Osteoblast (primary cell): Measurements from ENCODE around the gene APPL1. TPM values are rescaled to one million over a fixed set of nuclear protein-coding genes. Genes with fewer than 3 reads are reported as not detected.

Experiments
- DNase-seq: peaks from one replicate; pipeline ENCODE4 v3.0.0; 2011; ENCODE audit warnings: low spot score, mixed read lengths; ENCODE audit not compliant: insufficient read length; ENCODE audit errors: missing footprints
- H2AFZ ChIP-seq: 2 replicates; pipeline ENCODE4 v1.6.0; 2011; ENCODE audit warnings: mild to moderate bottlenecking, low read length
- H3K27ac ChIP-seq: 2 replicates; pipeline ENCODE4 v1.5.1; 2011; ENCODE audit warnings: mild to moderate bottlenecking, low read depth, low read length, moderate library complexity
- H3K27me3 ChIP-seq: 2 replicates; pipeline ENCODE4 v1.6.0; 2012; ENCODE audit warnings: mild to moderate bottlenecking, control low read depth, inconsistent platforms, low read length, moderate library complexity; ENCODE audit not compliant: insufficient read depth
- H3K36me3 ChIP-seq: 2 replicates; pipeline ENCODE4 v1.5.1; 2011; ENCODE audit warnings: mild to moderate bottlenecking, low read length, control low read depth, moderate library complexity; ENCODE audit not compliant: insufficient read depth
- H3K4me1 ChIP-seq: 2 replicates; pipeline ENCODE4 v1.5.1; 2011; ENCODE audit warnings: mild to moderate bottlenecking, low read length, control low read depth, moderate library complexity; ENCODE audit not compliant: insufficient read depth
- H3K4me2 ChIP-seq: 2 replicates; pipeline ENCODE4 v1.6.0; 2011; ENCODE audit warnings: mild to moderate bottlenecking, low read length; ENCODE audit not compliant: insufficient read depth
- H3K4me3 ChIP-seq: fragments of 200-600 bp; sonication (generic); 3 replicates; pipeline ENCODE4 v1.5.1; 2012; ENCODE audit warnings: mild to moderate bottlenecking, low read length, inconsistent platforms; ENCODE audit not compliant: insufficient read depth
- H3K79me2 ChIP-seq: 2 replicates; pipeline ENCODE4 v1.6.0; 2012; ENCODE audit warnings: mild to moderate bottlenecking, low read length, control low read depth, inconsistent platforms; ENCODE audit not compliant: insufficient read depth
- H3K9me3 ChIP-seq: 2 replicates; pipeline ENCODE4 v1.5.1; 2011; ENCODE audit warnings: low read depth, low read length, control low read depth
- H4K20me1 ChIP-seq: 2 replicates; pipeline ENCODE4 v1.6.0; 2012; ENCODE audit warnings: mild to moderate bottlenecking, low read length, control low read depth; ENCODE audit not compliant: insufficient read depth
- CTCF ChIP-seq: IDR thresholded peaks from 2 replicates; pipeline ENCODE4 v1.5.1; 2011; ENCODE audit warnings: mild to moderate bottlenecking, low read depth, low read length, moderate library complexity; ENCODE audit errors: extremely low read depth
- total RNA-seq: library from RNA; depleted of rRNA; stranded (reverse); fragments of >200 nt; gene quantifications from 2 replicates; pipeline ENCODE4 v1.2.3, GENCODE V29; 2012

Gene APPL1
- total RNA-seq, 1 donor: 53.6 TPM

DNA sequence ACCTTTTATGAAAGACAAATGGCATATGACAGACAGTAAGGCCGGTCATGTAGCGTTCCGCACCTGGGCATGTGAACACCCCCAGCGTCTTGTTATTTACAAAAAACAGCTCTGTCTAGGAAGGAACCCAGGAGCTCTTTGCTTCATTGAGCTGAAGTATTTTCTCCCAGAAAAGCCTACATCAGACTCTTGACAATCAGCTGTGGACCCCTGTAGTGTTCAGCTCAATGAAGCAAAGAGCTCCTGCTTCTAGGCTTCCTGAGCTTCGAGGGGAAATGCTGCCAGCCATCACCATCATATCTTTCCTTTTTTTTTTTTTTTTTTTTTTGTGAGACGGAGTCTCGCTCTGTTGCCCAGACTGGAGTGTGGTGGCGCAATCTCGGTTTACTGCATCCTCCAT is 60.9 kb downstream of the APPL1 start:
- Histone ChIP-seq H4K20me1 (no peaks in the 10 kb centered on the region), H3K9me3 (no peaks in the 10 kb centered on the region), H3K27me3 (no peaks in the 10 kb centered on the region), H3K36me3 (no peaks in the 10 kb centered on the region), H3K27ac (no peak overlapping the region), H3K4me3 (no peak overlapping the region), H3K79me2 (no peaks in the 10 kb centered on the region), H3K4me2 (no peak overlapping the region), H2AFZ (no peak overlapping the region), H3K4me1 (no peaks in the 10 kb centered on the region)
- no peak for TF ChIP-seq CTCF
- DNase-seq: no peak

DNA sequence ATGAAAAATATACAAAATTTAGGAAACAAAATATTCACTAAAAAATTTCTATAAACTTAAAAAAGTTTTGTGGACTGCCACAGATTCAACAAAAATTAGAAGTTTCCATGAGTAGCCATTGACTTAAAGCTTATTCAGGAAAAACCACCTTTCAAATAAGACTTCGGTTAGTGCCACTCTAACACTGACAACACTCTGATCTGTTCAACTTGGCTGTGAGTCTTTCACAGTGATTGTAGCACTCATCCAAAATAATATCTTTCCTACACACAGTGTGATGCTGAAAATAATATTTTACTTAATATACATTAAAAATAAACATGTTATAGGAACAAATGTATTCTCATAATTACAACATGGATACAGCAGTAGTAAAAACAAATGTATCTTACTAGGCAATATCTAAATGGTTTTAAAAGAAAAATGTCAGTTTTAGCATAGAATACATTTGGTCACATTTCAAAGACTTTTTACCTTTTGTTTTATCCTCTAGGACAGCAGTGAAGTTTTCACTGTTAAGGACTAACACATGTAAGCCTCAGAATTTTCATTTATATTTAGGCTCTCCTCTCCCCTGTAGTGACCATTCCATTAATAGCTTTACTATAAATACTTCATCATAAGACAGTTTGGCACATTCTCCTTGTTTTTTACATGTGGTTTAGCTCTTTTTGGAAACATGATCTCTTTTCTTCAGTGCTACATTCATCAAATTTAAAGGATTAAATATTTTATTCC is 64.8 kb downstream of the APPL1 start, which contains the start of gene ASB14:
Gene ASB14, minus strand, starts transcription at position 527 of the 738 bp plus-strand sequence. CDS start 652 bp downstream, outside the sequence.
- no peak for TF ChIP-seq CTCF
- H3K9me3 ChIP-seq: no peaks in the 10 kb centered on the region
- no peak within 1 kb of the TSS for H3K4me3 ChIP-seq
- no peaks in the 10 kb centered on the region for H3K79me2 ChIP-seq
- DNase-seq: no peak
- H3K36me3 ChIP-seq: no peaks in the 10 kb centered on the region
- H3K4me2 ChIP-seq: no peak within 1 kb of the TSS
- no peaks in the 10 kb centered on the region for H3K27me3 ChIP-seq
- H3K27ac ChIP-seq: no peak within 1 kb of the TSS
- no peaks in the 10 kb centered on the region for H3K4me1 ChIP-seq
- no peak within 1 kb of the TSS for H2AFZ ChIP-seq
- H4K20me1 ChIP-seq: no peaks in the 10 kb centered on the region

DNA sequence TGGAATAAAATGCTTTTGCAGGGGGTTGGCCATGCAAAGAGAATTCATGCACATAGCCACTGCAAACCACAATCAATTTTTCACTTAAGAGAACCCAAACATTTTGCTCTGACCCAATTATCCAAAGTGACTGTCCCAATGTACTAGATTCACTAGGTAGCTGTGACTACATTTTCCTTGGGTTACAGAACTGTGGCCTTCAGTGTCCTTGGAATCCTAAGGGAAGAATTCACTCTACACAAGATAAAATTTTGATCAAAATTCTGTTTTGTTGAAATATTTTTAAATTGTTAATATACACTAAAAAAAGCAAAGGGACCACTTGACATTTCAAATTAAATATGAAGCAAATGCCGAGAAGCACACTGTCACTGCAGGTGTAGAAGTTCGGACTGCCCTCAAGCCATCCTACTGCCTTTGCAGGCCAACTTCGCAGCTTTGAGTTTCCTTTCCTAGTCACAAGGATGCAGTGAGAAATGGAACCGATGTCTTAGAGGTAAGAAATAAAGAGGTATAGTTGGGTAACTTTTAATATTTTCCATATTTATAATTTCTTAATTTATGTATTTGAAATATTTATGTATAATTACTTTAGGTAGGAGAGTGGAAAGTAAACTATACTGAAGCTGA is 65.5 kb downstream of the APPL1 start:
- no peaks in the 10 kb centered on the region for H3K4me1 ChIP-seq

More for the DNA sequence above, 65.5 kb downstream of the APPL1 start:
- Histone ChIP-seq H4K20me1 (no peaks in the 10 kb centered on the region), H3K27ac (no peak overlapping the region), H3K4me2 (no peak overlapping the region), H3K27me3 (no peaks in the 10 kb centered on the region), H3K79me2 (no peaks in the 10 kb centered on the region), H3K4me3 (no peak overlapping the region), H3K36me3 (no peaks in the 10 kb centered on the region), H3K9me3 (no peaks in the 10 kb centered on the region), H2AFZ (no peak overlapping the region)
- DNase-seq: no peak
- TF ChIP-seq CTCF: no peak
